ENCODE measurements around the gene RBMS3. TPM values are rescaled to one million over a fixed set of nuclear protein-coding genes. Genes with fewer than 3 reads are reported as not detected.

The RBMS3 gene
- total RNA-seq, 1 experiment from 2014 or later = 5.9 TPM

GRCh38 chr3:29454161-29454611 is 173.3 kb downstream of the RBMS3 start:
- no peaks in the 10 kb centered on the region for H3K9me3 ChIP-seq (ENCODE audit: low read depth, low read length, poor library complexity, severe bottlenecking)
- peaks cover 16% of the 10 kb centered on the region for H3K4me1 ChIP-seq (ENCODE audit: insufficient read depth, low read length, poor library complexity, severe bottlenecking)
- H3K27ac ChIP-seq (ENCODE audit: low read depth, low read length, poor library complexity, severe bottlenecking) = no peak overlapping the region
- intact Hi-C loops (cut with micrococcal nuclease; ENCODE audit: unreplicated experiment) = no loop called here
- no peaks in the 10 kb centered on the region for H3K36me3 ChIP-seq (ENCODE audit: insufficient read depth, low read length, poor library complexity, severe bottlenecking)
- no peak for DNase-seq (ENCODE audit: low spot score)
- no TSS peak for BruUV-seq (replicated peaks)
- POLR2A ChIA-PET (ENCODE audit: low non-redundant PET) = no interaction called here
- H3K4me3 ChIP-seq (ENCODE audit: low read depth, low read length, poor library complexity, severe bottlenecking) = no peak overlapping the region
- TF ChIP-seq CTCF (conservative IDR thresholded peaks at IDR 0.05; ENCODE audit: low read depth, low read length) = no peak
- no peak for TF ChIP-seq EZH2 (IDR thresholded peaks at IDR 0.05; ENCODE audit: borderline replicate concordance, low read depth, low read length, poor library complexity, severe bottlenecking)
- CTCF ChIA-PET = no interaction called here
- no peaks in the 10 kb centered on the region for H3K27me3 ChIP-seq (replicated peaks; ENCODE audit: insufficient read depth, low read depth, low read length, poor library complexity)

- no TSS peak for BruUV-seq (replicated peaks)
- Histone ChIP-seq H3K9me3 (ENCODE audit: low read depth, low read length, poor library complexity, severe bottlenecking) (no peaks in the 10 kb centered on the region), H3K4me1 (ENCODE audit: insufficient read depth, low read length, poor library complexity, severe bottlenecking) (peaks cover 16% of the 10 kb centered on the region), H3K27ac (ENCODE audit: low read depth, low read length, poor library complexity, severe bottlenecking) (no peak overlapping the region), H3K36me3 (ENCODE audit: insufficient read depth, low read length, poor library complexity, severe bottlenecking) (no peaks in the 10 kb centered on the region), H3K27me3 (replicated peaks; ENCODE audit: insufficient read depth, low read depth, low read length, poor library complexity) (no peaks in the 10 kb centered on the region), H3K4me3 (ENCODE audit: low read depth, low read length, poor library complexity, severe bottlenecking) (no peak overlapping the region)
- TF ChIP-seq EZH2 (IDR thresholded peaks at IDR 0.05; ENCODE audit: borderline replicate concordance, low read depth, low read length, poor library complexity, severe bottlenecking) (no peak), CTCF (conservative IDR thresholded peaks at IDR 0.05; ENCODE audit: low read depth, low read length) (no peak)
- DNase-seq (ENCODE audit: low spot score) = no peak
- ChIA-PET CTCF (no interaction called here), POLR2A (ENCODE audit: low non-redundant PET) (no interaction called here)
- intact Hi-C loops (cut with micrococcal nuclease; ENCODE audit: unreplicated experiment) = no loop called here
Observed at GRCh38 chr3:29456901-29457300, 176.0 kb downstream of the RBMS3 start.

- CTCF ChIA-PET = no interaction called here
- POLR2A ChIA-PET (ENCODE audit: low non-redundant PET) = no interaction called here
- no peak for TF ChIP-seq EZH2 (IDR thresholded peaks at IDR 0.05; ENCODE audit: borderline replicate concordance, low read depth, low read length, poor library complexity, severe bottlenecking)
- no peak for TF ChIP-seq CTCF (conservative IDR thresholded peaks at IDR 0.05; ENCODE audit: low read depth, low read length)
- no peaks in the 10 kb centered on the region for H3K4me1 ChIP-seq (ENCODE audit: insufficient read depth, low read length, poor library complexity, severe bottlenecking)
- H3K9me3 ChIP-seq (ENCODE audit: low read depth, low read length, poor library complexity, severe bottlenecking) = no peaks in the 10 kb centered on the region
- DNase-seq (ENCODE audit: low spot score) = no peak
- no peak overlapping the region for H3K4me3 ChIP-seq (ENCODE audit: low read depth, low read length, poor library complexity, severe bottlenecking)
- H3K36me3 ChIP-seq (ENCODE audit: insufficient read depth, low read length, poor library complexity, severe bottlenecking) = no peaks in the 10 kb centered on the region
- no TSS peak for BruUV-seq (replicated peaks)
- no peaks in the 10 kb centered on the region for H3K27me3 ChIP-seq (replicated peaks; ENCODE audit: insufficient read depth, low read depth, low read length, poor library complexity)
- no peak overlapping the region for H3K27ac ChIP-seq (ENCODE audit: low read depth, low read length, poor library complexity, severe bottlenecking)
- intact Hi-C loops (cut with micrococcal nuclease; ENCODE audit: unreplicated experiment) = no loop called here
Observed at GRCh38 chr3:29463304-29463703, 182.4 kb downstream of the RBMS3 start.

All from A673 (cell line).